Epithelial cell of esophagus (primary cell): ENCODE results near the gene DISP2.
A peak's percentile ranks its signal among the peaks of the same experiment; 100 is the strongest.

Source experiments
- DNase-seq: peaks from one replicate; pipeline ENCODE4 v3.0.0; 2010; ENCODE audit warnings: low read depth
- H3K4me3 ChIP-seq: 2 replicates; pipeline ENCODE4 v1.5.1; 2011; ENCODE audit warnings: mild to moderate bottlenecking, low read length, control low read depth
- TF ChIP-seq, protein P1 (sequence below): IDR thresholded peaks from 2 replicates; pipeline ENCODE4 v1.5.1; 2011; ENCODE audit warnings: low read depth, mild to moderate bottlenecking, low read length, control low read depth, inconsistent platforms; ENCODE audit not compliant: insufficient read depth; ENCODE audit errors: missing control alignments

The DISP2 gene

GRCh38 chr15:40380636-40381035 lies 22.6 kb downstream of the DISP2 start:
- TF ChIP-seq, protein P1, sequence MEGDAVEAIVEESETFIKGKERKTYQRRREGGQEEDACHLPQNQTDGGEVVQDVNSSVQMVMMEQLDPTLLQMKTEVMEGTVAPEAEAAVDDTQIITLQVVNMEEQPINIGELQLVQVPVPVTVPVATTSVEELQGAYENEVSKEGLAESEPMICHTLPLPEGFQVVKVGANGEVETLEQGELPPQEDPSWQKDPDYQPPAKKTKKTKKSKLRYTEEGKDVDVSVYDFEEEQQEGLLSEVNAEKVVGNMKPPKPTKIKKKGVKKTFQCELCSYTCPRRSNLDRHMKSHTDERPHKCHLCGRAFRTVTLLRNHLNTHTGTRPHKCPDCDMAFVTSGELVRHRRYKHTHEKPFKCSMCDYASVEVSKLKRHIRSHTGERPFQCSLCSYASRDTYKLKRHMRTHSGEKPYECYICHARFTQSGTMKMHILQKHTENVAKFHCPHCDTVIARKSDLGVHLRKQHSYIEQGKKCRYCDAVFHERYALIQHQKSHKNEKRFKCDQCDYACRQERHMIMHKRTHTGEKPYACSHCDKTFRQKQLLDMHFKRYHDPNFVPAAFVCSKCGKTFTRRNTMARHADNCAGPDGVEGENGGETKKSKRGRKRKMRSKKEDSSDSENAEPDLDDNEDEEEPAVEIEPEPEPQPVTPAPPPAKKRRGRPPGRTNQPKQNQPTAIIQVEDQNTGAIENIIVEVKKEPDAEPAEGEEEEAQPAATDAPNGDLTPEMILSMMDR, result no peak

DNA sequence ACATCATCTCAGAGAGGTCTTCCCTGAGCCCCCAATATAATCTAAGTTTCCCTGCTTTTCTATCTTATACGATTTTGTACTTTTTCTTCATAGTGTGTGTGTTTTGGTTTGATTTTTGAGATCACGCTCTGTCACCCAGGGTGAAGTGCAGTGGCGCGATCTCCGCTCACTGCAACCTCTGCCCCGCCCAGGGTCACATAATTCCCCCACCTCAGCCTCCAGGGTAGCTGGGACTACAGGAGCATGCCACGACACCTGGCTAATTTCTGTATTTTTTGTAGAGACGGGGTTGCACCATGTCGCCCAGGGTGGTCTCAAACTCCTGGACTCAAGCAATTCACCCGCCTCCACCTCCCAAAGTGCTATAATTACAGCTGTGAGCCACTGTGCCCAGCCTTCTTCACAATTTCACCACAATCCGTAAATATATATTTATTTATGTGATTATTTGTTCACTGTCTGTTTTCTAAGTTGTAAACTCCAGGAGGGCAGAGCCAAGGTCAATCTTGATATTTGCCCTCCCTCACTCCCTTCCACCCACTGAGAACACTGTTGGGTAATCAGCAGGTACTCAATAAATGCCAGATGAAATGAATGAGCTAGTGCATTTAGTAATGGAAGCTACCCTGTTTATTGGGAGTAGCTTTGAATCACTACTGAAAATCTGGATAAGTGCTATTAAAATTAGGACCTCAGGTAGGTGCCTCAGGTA lies 24.0 kb downstream of the DISP2 start:
- H3K4me3 ChIP-seq, result no peak overlapping the region
- TF ChIP-seq, protein P1, result no peak
- DNase-seq, result no peak

More at GRCh38 chr15:40380636-40381035, 22.6 kb downstream of the DISP2 start:
- DNase-seq, result no peak
- H3K4me3 ChIP-seq, result no peak overlapping the region

GRCh38 chr15:40382580-40383456 lies 24.8 kb downstream of the DISP2 start, which contains the start of gene KNSTRN:
TSS of gene KNSTRN (plus strand) at chr15:40382721. CDS start at chr15:40382836, 115 bp downstream.
- TF ChIP-seq, protein P1, result no peak
- DNase-seq, result peak; percentile 95
- H3K4me3 ChIP-seq, result peak within 1 kb of the TSS; percentile 93

GRCh38 chr15:40386480-40386879 lies 28.5 kb downstream of the DISP2 start:
- TF ChIP-seq, protein P1, result no peak
- H3K4me3 ChIP-seq, result no peak overlapping the region
- DNase-seq, result no peak

- H3K4me3 ChIP-seq, result no peak overlapping the region
- TF ChIP-seq, protein P1, result no peak
- peak; percentile 74 for DNase-seq
Measured at GRCh38 chr15:40388941-40389823, 31.2 kb downstream of the DISP2 start.

DNA sequence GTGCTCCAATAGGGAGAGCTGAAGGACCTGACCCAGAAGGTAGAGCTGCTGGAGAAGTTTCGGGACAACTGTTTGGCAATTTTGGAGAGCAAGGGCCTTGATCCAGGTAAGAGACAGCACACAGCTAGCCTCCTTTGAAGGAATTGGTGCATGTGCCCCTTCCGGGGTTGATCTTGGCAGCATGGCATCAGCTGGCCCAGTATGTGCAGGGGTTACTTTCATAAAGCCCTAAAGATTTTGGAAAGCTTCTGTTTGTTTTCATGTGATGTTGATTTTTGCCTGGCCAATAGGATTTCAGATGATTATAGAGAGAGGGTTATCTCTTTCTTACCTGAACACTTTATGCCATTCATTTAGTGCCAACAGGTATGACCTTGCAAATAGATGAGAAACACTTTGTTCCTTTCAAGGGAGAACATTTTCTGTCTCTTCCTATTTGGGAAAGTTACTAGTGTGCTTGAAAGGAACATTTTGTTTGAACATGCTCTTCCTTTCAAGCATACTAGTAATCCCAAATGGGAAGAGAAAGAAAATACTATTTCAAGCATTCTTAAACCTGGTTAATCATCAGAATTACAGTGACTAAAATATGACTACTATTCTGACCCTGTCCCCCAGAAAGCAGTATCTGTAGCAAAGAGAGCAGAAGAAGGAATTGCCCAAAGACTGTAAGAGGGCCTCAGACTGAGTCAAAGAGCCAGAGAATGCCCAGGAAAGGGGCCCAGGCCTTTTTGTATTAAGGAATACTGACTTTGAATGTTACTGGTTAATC lies 32.0 kb downstream of the DISP2 start:
- DNase-seq, result no peak
- no peak overlapping the region for H3K4me3 ChIP-seq
- TF ChIP-seq, protein P1, result no peak
